Neural cell (in vitro differentiated cells): Measurements from ENCODE around the gene SIK3.

Experiments used
- EZH2 ChIP-seq: fragments of 200-600, 300-800 bp; shearing (Covaris generic), sonication (generic); IDR thresholded peaks from 2 replicates; pipeline ENCODE4 v1.6.1; 2014; ENCODE audit warnings: antibody characterized with exemption, low read length, borderline replicate concordance, mild to moderate bottlenecking; ENCODE audit not compliant: insufficient read depth, poor library complexity, severe bottlenecking
- POLR2AphosphoS5 ChIP-seq: IDR thresholded peaks from 2 replicates; pipeline ENCODE4 v1.6.1; 2012
- TF ChIP-seq, protein P1 (sequence below): fragments of 450-650 bp; IDR thresholded peaks from 2 replicates; pipeline ENCODE4 v1.5.1; 2014; ENCODE audit warnings: antibody characterized with exemption, mild to moderate bottlenecking, moderate library complexity; ENCODE audit not compliant: poor library complexity, severe bottlenecking
- TF ChIP-seq, protein P2 (sequence below): IDR thresholded peaks from 2 replicates; pipeline ENCODE4 v1.6.1; 2012; ENCODE audit warnings: borderline replicate concordance

DNA sequence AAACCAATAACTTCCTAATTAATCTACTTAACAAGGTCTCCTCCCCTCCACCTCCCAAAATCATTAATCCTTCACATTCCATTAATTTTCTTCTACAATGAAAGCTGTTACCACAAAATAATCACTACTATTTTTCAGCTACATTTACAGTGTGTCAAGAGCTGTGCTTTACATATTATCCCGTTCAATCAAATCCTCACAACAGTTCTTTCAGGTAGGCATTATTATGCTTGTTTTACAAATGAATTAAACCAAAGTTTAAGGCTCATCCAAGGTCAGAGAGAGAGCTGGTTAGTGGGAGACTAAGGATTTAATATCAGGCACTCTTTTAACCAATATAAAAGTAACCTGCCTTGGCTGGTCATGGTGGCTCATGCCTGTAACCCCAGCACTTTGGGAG lies 107.4 kb downstream of the SIK3 start:
- TF ChIP-seq, protein P1, sequence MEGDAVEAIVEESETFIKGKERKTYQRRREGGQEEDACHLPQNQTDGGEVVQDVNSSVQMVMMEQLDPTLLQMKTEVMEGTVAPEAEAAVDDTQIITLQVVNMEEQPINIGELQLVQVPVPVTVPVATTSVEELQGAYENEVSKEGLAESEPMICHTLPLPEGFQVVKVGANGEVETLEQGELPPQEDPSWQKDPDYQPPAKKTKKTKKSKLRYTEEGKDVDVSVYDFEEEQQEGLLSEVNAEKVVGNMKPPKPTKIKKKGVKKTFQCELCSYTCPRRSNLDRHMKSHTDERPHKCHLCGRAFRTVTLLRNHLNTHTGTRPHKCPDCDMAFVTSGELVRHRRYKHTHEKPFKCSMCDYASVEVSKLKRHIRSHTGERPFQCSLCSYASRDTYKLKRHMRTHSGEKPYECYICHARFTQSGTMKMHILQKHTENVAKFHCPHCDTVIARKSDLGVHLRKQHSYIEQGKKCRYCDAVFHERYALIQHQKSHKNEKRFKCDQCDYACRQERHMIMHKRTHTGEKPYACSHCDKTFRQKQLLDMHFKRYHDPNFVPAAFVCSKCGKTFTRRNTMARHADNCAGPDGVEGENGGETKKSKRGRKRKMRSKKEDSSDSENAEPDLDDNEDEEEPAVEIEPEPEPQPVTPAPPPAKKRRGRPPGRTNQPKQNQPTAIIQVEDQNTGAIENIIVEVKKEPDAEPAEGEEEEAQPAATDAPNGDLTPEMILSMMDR: no peak
- TF ChIP-seq, protein P2, sequence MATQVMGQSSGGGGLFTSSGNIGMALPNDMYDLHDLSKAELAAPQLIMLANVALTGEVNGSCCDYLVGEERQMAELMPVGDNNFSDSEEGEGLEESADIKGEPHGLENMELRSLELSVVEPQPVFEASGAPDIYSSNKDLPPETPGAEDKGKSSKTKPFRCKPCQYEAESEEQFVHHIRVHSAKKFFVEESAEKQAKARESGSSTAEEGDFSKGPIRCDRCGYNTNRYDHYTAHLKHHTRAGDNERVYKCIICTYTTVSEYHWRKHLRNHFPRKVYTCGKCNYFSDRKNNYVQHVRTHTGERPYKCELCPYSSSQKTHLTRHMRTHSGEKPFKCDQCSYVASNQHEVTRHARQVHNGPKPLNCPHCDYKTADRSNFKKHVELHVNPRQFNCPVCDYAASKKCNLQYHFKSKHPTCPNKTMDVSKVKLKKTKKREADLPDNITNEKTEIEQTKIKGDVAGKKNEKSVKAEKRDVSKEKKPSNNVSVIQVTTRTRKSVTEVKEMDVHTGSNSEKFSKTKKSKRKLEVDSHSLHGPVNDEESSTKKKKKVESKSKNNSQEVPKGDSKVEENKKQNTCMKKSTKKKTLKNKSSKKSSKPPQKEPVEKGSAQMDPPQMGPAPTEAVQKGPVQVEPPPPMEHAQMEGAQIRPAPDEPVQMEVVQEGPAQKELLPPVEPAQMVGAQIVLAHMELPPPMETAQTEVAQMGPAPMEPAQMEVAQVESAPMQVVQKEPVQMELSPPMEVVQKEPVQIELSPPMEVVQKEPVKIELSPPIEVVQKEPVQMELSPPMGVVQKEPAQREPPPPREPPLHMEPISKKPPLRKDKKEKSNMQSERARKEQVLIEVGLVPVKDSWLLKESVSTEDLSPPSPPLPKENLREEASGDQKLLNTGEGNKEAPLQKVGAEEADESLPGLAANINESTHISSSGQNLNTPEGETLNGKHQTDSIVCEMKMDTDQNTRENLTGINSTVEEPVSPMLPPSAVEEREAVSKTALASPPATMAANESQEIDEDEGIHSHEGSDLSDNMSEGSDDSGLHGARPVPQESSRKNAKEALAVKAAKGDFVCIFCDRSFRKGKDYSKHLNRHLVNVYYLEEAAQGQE: no peak
- TF ChIP-seq EZH2 (no peak), POLR2AphosphoS5 (no peak)
